GM19351 (cell line): ENCODE measurements around the gene PTPRT.
A peak's percentile ranks its signal among the peaks of the same experiment; 100 is the strongest.

Source experiments
- ATAC-seq: cut with Tn5 transposase; IDR thresholded peaks from one replicate; pipeline ENCODE4 v1.9.1; 2021; ENCODE audit warnings: mild to moderate bottlenecking, moderate library complexity; ENCODE audit not compliant: unreplicated experiment

The PTPRT gene

GRCh38 chr20:42493001-42493400 is 696.7 kb downstream of the PTPRT start:
- ATAC-seq, result no peak

DNA sequence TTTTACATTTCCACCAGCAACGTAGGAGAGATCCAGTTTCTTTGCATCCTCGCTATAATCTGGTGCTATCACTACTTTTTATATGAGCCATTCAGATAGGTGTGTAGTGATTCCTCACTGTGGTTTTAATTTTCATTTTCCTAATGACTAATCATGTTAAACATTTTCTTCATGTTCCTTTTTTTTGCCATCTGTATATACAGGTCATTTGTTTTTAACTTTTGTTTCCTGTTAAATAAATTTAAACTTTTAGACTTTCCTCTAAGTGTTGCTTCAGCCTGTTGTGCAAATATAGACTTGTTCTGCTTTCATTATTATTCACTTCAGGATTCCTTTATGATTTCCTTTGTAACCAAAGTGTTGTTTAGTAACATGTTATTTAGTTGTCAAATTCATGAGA is 697.4 kb downstream of the PTPRT start:
- no peak for ATAC-seq

GRCh38 chr20:42485556-42485955 is 704.1 kb downstream of the PTPRT start:
- no peak for ATAC-seq

DNA sequence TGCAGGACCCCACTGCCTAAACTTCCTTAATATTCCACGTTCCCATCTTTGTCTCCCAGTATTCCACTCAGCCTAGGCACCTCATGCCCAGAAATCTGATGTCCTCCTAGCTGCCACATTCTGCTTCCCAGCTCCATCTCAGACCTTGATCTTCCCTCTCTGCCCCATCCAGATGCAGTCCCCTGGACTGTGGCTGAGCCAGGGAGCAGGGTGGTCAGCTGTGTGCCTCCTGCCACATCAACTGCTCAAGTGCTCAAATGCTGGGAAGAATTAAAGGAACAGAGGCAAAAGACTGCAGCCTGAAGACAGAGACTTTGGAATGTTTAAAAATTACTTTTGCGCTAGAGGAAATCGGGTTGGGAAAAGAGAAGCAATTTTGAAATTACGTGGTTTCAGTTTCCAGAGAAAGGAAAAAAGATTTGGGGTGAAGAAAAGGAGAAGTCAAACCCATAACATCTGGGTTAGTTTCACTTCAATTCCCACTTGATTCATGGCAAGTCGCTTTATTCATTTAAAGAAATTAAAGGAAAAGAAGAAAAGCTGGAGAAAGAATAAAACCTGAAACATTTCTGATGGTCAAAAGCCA is 704.8 kb downstream of the PTPRT start:
- ATAC-seq, result no peak

GRCh38 chr20:42484335-42484734 is 705.4 kb downstream of the PTPRT start:
- no peak for ATAC-seq

DNA sequence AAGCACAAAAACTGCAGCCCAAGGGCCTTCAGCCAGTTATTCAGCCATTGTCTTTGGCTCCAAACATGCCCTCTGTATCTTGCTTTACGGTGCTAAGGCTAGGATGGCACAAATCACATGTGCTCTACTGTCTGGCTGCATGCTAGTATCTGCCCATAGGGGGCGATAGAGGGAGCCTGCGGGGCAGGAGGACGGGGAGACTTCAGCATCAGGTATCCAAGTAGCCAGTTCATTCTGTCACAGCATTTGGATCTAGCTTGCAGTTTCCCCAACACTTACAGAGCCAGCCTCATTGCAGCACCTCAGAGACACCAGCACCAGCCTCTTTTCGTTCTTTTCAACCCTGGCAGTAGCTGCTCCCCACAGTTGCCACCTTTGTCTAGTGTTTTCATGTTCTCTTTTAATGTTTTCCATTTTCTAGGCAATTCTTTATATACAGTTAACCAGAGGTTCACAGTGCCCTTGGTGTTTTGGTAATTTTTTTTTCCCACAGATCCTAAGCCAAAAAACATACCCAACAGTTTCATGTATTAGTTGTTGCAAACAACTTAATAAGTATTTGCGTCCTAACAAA is 705.9 kb downstream of the PTPRT start:
- ATAC-seq, result no peak

DNA sequence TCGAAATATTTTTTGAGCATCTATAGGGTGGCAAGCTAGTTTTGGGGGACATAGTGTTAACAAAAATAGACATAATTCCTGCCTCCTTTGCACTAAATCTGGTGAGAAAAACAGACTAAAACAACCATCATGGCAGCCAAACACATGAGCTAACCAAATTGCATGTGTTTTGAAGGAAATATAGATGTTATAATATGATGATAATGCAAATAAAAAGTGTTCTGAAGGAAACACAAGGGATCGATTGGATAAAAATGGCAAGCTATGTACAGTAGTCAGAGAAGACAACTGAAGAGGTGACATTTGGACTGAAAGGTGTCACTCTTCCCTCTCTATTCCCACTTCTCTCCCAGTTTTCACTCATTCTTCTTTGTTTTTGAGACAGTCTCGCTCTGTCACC is 706.9 kb downstream of the PTPRT start:
- no peak for ATAC-seq

GRCh38 chr20:42475773-42476172 is 713.9 kb downstream of the PTPRT start:
- no peak for ATAC-seq

DNA sequence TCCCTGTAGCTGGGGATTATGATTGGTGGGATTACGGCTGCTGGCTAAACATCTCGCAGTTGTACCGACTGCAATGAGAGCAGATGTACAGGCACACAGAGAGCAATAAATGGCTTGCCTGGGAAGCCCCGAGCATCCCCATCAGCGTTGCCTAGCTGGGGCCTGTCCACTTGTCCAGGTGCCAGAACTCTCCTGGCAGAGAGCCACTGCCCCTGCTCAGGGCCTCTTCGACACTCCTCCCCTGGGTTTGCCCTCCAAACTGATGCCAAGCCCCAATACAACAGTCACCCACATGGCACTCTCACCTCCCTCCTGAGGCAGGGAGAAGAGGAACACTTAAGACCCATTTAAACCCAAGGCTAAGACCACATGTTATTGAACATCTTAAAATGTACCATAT is 715.1 kb downstream of the PTPRT start:
- no peak for ATAC-seq

GRCh38 chr20:42472198-42472597 is 717.5 kb downstream of the PTPRT start:
- no peak for ATAC-seq

- peak; percentile 57 for ATAC-seq
Measured at GRCh38 chr20:42461965-42462593, 727.6 kb downstream of the PTPRT start.

DNA sequence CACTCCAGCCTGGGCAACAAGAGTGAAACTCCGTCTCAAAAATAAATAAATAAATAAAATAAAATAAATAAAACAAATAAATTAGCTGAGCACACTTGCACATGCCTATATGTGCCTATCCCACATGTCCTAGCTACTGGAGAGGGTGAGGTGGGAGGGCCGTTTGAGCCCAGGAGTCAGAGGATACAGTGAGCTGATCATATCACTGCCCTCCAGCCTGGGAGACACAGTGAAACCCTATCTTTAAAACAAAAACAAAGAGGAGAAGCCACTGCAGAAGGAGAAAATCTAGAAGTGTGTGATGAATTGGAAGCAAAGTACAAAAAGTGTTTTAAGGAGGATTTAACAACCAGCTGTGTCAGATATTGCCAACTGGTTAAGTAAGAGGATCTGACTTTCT is 728.4 kb downstream of the PTPRT start:
- no peak for ATAC-seq

DNA sequence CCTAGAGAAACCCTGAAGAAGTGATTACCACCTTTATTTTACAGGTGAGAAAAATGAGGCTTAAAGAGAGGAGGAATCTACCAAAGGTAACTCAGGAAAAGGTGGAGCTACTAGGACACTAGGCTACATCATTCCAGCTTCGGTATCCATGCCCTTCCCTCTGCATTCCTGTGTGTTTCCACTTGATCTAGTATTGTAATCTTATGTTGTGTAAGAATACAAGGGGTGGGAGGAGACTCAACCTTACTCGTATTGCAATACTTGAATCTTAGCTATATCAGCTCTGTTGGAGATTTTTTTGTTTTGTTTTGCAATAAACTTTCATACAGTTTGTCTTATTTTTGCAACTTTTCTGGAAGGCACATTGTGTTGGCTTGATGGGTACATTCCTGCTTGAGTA is 742.4 kb downstream of the PTPRT start:
- no peak for ATAC-seq

DNA sequence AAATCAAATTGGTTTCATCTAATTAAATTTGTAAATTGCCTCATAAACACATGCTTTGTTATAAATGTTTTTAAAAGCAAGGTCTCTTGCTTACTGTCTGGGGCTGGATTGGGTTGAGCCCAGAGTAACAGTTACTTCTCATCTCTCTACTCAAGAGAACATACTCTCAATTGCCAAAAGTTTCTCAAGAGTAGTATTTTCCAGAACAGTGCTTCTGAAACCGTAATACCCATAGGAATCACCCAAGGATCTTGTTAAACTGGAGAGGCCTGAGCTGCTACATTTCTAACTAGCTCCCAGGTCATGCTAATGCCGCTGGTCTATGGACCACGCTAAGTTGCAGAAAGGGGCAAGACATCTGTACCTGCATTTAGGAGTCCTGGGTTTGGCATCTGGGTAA is 744.9 kb downstream of the PTPRT start:
- no peak for ATAC-seq

- ATAC-seq, result no peak
Measured at GRCh38 chr20:42443200-42443599, 746.5 kb downstream of the PTPRT start.

DNA sequence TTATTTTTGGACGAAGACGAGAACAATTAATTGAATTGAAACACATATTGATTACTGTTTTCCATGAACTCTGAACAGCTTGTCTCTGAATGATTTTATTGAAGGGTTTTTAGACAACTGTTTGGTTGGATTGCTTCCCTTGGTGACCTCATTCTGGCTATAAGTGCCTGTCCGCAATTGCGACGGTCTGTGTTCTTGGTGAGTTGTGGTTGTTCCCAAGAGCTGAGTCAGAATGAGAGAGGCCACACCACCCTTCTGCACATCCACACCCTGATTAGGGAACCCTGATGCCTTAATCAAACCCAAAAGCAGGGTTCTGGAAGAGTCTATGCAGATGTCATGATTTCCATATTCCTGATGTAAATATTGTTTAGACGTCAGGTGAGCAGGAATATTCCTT is 747.0 kb downstream of the PTPRT start:
- ATAC-seq, result no peak

DNA sequence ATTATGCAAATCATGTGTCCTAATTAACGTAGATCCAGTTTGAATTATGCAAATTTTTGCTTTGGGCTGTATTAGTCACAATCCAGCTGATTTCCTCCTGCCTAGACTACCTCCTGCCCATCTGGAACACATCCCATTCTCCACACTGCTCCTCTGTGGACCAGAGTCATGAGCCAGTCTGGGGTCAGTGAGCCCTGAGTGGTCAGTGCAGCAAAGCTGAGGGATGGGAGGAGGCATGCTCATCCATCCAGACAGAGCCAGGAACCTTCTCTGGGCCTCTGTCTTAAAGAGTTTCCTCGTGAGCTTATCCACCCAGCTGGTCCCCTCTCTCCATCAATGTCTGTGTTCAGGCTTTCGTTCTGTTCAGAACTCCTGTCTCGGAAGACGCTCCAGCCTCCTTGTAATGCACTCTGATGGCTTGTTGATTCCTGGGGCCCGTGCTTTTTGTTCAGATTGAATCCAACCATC is 747.8 kb downstream of the PTPRT start:
- no peak for ATAC-seq

DNA sequence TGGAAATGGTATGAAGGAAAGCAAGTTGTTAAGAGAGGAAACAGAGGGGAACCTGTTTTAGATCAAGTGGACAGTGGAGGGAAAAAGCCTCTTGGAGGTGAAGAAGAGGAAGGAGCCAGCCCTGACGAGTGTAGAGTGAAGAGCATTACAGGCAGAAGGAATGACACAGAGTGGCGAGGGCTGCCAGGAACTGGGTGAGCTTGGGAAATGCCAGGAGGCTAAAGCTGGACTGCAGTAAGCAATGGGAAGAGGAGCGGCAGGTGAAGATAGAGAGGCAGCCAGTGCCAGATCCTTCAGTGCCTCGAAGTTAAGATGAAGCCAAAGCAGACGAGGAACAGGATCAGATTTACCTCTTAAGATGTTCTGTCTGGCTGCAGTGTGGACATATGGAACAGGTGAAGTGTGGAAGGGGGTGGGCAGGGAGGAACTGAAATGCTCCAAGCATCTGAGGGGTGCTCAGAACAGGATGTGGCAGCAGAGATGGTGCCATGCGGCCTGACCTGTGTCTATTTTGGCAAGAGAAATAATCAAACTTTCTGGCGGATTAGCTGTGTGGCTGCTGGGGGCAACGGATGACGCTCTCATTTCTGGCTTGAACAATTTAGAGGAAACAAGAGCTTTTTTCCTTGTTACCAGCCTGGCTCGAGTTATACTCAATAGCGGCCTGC is 748.4 kb downstream of the PTPRT start:
- no peak for ATAC-seq

DNA sequence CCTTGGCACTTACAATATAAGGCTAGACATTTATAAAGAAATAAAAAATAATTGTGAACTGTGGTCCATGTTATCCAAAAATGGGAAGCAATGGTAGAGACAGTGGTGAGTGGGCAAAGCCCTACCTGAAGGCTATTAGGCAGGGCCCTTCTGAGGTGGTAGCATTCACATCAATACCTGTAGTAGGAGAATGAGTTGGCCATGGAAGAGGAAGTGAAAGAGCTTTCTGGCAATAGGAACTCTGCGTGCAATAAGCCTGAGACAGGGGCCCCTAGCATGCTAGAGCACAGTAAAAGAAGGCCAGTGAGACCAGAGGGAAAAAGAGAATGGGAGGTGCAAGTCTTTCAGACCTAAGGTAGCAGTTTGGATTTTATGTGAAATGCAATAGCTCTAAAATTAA is 754.5 kb downstream of the PTPRT start:
- ATAC-seq, result peak; percentile 100

DNA sequence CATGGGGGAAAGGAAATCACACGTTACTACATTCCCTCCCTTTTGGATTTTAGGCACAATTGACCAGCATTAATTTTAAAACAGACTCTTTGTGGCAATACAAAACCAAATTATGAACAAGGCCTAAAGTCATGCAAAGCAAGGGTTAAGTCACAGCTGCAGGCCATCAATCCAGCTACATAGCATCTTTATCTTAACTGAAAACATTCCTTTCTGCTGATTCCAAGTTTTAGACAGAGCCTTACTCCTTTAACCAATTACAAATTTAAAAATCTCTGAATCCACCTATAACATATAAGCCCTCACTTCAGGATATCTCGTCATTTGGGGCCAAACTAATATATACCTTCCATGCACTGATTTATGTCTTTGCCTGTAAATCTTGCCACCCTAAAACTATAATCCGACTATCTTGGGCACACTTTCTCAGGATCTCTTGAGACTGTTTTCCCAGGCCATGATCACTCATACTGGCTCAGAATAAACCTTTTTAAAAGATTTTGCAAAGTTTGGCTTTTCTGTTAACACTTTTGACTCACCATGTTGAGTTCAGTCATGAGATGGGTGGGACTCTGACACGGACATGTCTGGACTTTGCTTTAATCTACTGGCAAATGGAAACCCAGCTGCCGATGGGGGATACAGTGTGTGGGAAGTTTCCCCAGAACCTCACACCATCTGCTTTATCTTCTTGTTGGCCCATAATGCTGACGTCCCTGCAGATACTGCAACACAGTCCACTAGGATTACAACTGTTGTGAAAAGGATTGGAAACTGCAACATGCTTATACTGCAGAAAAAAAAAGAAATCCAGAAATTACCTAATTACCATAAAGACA is 757.0 kb downstream of the PTPRT start:
- no peak for ATAC-seq

DNA sequence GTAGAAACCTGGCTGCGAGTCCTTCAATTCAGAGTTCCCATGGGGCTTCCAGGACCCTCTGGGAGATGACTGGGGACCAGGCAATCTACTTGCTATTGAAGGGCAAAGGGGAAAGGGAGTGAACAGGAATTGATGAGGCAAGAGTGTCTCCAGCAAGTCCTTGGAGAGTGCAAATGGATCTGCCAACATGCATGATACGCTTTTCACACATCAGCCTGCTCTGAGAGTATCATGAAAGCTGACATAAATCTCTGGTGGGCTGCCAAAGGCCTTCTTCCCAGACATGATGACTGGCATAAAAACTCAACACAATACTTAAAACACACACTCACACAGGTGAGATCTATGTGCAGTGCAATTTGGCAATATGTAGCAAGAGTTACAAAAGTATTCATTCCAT is 759.1 kb downstream of the PTPRT start:
- no peak for ATAC-seq
